Measurements from ENCODE around the gene KCNAB1.

KCNAB1 gene

GRCh38 chr3:156469456-156469855 lies 349.1 kb downstream of the KCNAB1 start:
- DNase-seq: no peak

- DNase-seq: no peak
Observed at GRCh38 chr3:156471431-156471830, 351.1 kb downstream of the KCNAB1 start.

- DNase-seq: peak in 1 of 5 donors; percentile 10
Observed at GRCh38 chr3:156472150-156472549, 351.8 kb downstream of the KCNAB1 start.

- no peak for DNase-seq
Observed at GRCh38 chr3:156472684-156473083, 352.3 kb downstream of the KCNAB1 start.

- DNase-seq: no peak
Observed at GRCh38 chr3:156473341-156473740, 353.0 kb downstream of the KCNAB1 start.

- no peak for DNase-seq
Observed at GRCh38 chr3:156474560-156475389, 354.4 kb downstream of the KCNAB1 start.

- no peak for DNase-seq
Observed at GRCh38 chr3:156477323-156477722, 356.9 kb downstream of the KCNAB1 start.

GRCh38 chr3:156478891-156479290 lies 358.5 kb downstream of the KCNAB1 start:
- no peak for DNase-seq

GRCh38 chr3:156479604-156480003 lies 359.2 kb downstream of the KCNAB1 start:
- DNase-seq: no peak

GRCh38 chr3:156480949-156481348 lies 360.6 kb downstream of the KCNAB1 start:
- DNase-seq: no peak

- DNase-seq: no peak
Observed at GRCh38 chr3:156483002-156483401, 362.6 kb downstream of the KCNAB1 start.

- peak in 1 of 5 donors; percentile 90 for DNase-seq
Observed at GRCh38 chr3:156483426-156483825, 363.0 kb downstream of the KCNAB1 start.

GRCh38 chr3:156483961-156484787 lies 363.8 kb downstream of the KCNAB1 start:
- peak in 4 of 5 donors; percentile 18 to 85 (median 26) for DNase-seq

GRCh38 chr3:156488767-156489166 lies 368.4 kb downstream of the KCNAB1 start:
- DNase-seq: no peak

GRCh38 chr3:156489462-156489911 lies 369.1 kb downstream of the KCNAB1 start:
- no peak for DNase-seq

GRCh38 chr3:156491192-156491591 lies 370.8 kb downstream of the KCNAB1 start:
- DNase-seq: no peak

- no peak for DNase-seq
Observed at GRCh38 chr3:156492801-156493261, 372.5 kb downstream of the KCNAB1 start.

GRCh38 chr3:156493887-156494286 lies 373.5 kb downstream of the KCNAB1 start:
- no peak for DNase-seq

GRCh38 chr3:156495816-156496215 lies 375.4 kb downstream of the KCNAB1 start:
- DNase-seq: no peak

- DNase-seq: no peak
Observed at GRCh38 chr3:156497326-156497725, 376.9 kb downstream of the KCNAB1 start.

GRCh38 chr3:156498307-156498706 lies 377.9 kb downstream of the KCNAB1 start:
- DNase-seq: no peak

GRCh38 chr3:156507285-156507684 lies 386.9 kb downstream of the KCNAB1 start:
- DNase-seq: no peak
